Caco-2 (cell line): ENCODE data around the gene ABCA4. TPM values are rescaled to one million over a fixed set of nuclear protein-coding genes. Genes with fewer than 3 reads are reported as not detected.

ENCODE experiments used
- BruUV-seq: library from RNA; stranded (reverse); fragments of 400-500 nt; replicated peaks from 2 replicates; lab custom pipeline; 2021; lab: Mats Ljungman, UMichigan
- CTCF ChIA-PET: fragments of 300-600 bp; sonication (Branson Sonifier 250); formaldehyde crosslinking; loops from one replicate; lab custom pipeline; 2022; ENCODE audit warnings: antibody characterized with exemption; lab: Charles Lee
- POLR2A ChIA-PET: fragments of 300-600 bp; sonication (Branson Sonifier 250); formaldehyde crosslinking; loops from one replicate; lab custom pipeline; 2022; ENCODE audit warnings: antibody characterized with exemption; lab: Charles Lee
- DNase-seq, 2 experiments: peaks; one replicate each; pipeline versions ENCODE4 v3.0.0 to v3.0.0-alpha.2; 2020 to 2022
- H3K27me3 ChIP-seq: replicated peaks from 2 replicates; pipeline ENCODE4 v1.6.0; 2011; ENCODE audit warnings: low read length; ENCODE audit not compliant: control insufficient read depth, insufficient read depth
- H3K36me3 ChIP-seq: 2 replicates; pipeline ENCODE4 v1.5.1; 2011; ENCODE audit warnings: low read length; ENCODE audit not compliant: control insufficient read depth, insufficient read depth
- H3K4me1 ChIP-seq: fragments of 250-450 bp; sonication (Bioruptor Pico); 2 replicates; pipeline ENCODE4 v1.5.1; 2020; ENCODE audit warnings: mild to moderate bottlenecking
- H3K4me3 ChIP-seq: 2 replicates; pipeline ENCODE4 v1.5.1; 2011; ENCODE audit warnings: low read depth, mild to moderate bottlenecking, control low read depth, low read length
- H3K9me3 ChIP-seq: fragments of 250-450 bp; sonication (Bioruptor Pico); 2 replicates; pipeline ENCODE4 v1.5.1; 2020; ENCODE audit warnings: mild to moderate bottlenecking, moderate library complexity
- H3K27ac Mint-ChIP-seq: one replicate; pipeline ENCODE4 v1.8.0; 2022; ENCODE audit warnings: mixed read lengths; ENCODE audit not compliant: unreplicated experiment
- H3K27me3 Mint-ChIP-seq: one replicate; pipeline ENCODE4 v1.8.0; 2022; ENCODE audit warnings: mixed read lengths; ENCODE audit not compliant: insufficient read depth, unreplicated experiment
- H3K36me3 Mint-ChIP-seq: one replicate; pipeline ENCODE4 v1.8.0; 2022; ENCODE audit warnings: mild to moderate bottlenecking, mixed read lengths; ENCODE audit not compliant: insufficient read depth, unreplicated experiment
- H3K4me1 Mint-ChIP-seq: one replicate; pipeline ENCODE4 v1.8.0; 2022; ENCODE audit warnings: low read depth, mixed read lengths; ENCODE audit not compliant: unreplicated experiment
- H3K4me3 Mint-ChIP-seq: one replicate; pipeline ENCODE4 v1.8.0; 2022; ENCODE audit warnings: mild to moderate bottlenecking, moderate library complexity, mixed read lengths; ENCODE audit not compliant: unreplicated experiment
- H3K9me3 Mint-ChIP-seq: one replicate; pipeline ENCODE4 v1.8.0; 2022; ENCODE audit warnings: mixed read lengths; ENCODE audit not compliant: unreplicated experiment
- CTCF ChIP-seq, 2 experiments: fragments of 200-600 bp in 1 of 2; IDR thresholded peaks; 1 replicate in 1 of 2; 2 replicates in 1 of 2; pipeline versions ENCODE4 v1.5.1 to v1.8.0; 2011 to 2022; ENCODE audit warnings: antibody characterized with exemption in 1 of 2, control low read depth in 1 of 2, inconsistent platforms in 1 of 2, low read depth in 1 of 2, low read length in 1 of 2, mild to moderate bottlenecking in 1 of 2, moderate library complexity in 1 of 2; ENCODE audit not compliant: insufficient read depth in 1 of 2, severe bottlenecking in 1 of 2, unreplicated experiment in 1 of 2
- intact Hi-C: fragments of 100-400 bp; cut with micrococcal nuclease; formaldehyde crosslinking; loops from one replicate; pipeline ENCODE4 v1.10.0; 2022; ENCODE audit not compliant: unreplicated experiment
- total RNA-seq: library from RNA; stranded (reverse); gene quantifications from 2 replicates; pipeline ENCODE4 v1.2.3, GENCODE V29; 2022

ABCA4 gene
- total RNA-seq, 1 experiment from 2014 or later, result 1.8 TPM

GRCh38 chr1:93995837-93996536, 125.0 kb downstream of the ABCA4 start:
- Mint-ChIP-seq H3K36me3 (no peaks in the 10 kb centered on the region), H3K9me3 (no peaks in the 10 kb centered on the region), H3K4me3 (no peak overlapping the region), H3K27me3 (peaks cover 3% of the 10 kb centered on the region), H3K27ac (no peak overlapping the region), H3K4me1 (no peaks in the 10 kb centered on the region)
- no TSS peak for BruUV-seq
- Histone ChIP-seq H3K4me1 (no peaks in the 10 kb centered on the region), H3K9me3 (no peaks in the 10 kb centered on the region), H3K4me3 (no peak overlapping the region), H3K27me3 (no peaks in the 10 kb centered on the region), H3K36me3 (no peaks in the 10 kb centered on the region)
- DNase-seq, result no peak
- POLR2A ChIA-PET, result no interaction called here
- CTCF ChIA-PET, result no interaction called here
- no peak for TF ChIP-seq CTCF (IDR thresholded peaks at IDR 0.05; ENCODE audit: insufficient read depth in 1 of 2, low read depth in 1 of 2, low read length in 1 of 2, severe bottlenecking in 1 of 2, unreplicated experiment in 1 of 2)
- intact Hi-C loops, result no loop called here

- no peaks in the 10 kb centered on the region for H3K36me3 Mint-ChIP-seq
- no peaks in the 10 kb centered on the region for H3K4me1 ChIP-seq
- H3K27me3 ChIP-seq, result no peaks in the 10 kb centered on the region
- no peak overlapping the region for H3K27ac Mint-ChIP-seq
- peaks cover 3% of the 10 kb centered on the region for H3K27me3 Mint-ChIP-seq
- H3K9me3 ChIP-seq, result no peaks in the 10 kb centered on the region
- no TSS peak for BruUV-seq
- ChIA-PET POLR2A (no interaction called here), CTCF (no interaction called here)
- TF ChIP-seq CTCF (IDR thresholded peaks at IDR 0.05; ENCODE audit: insufficient read depth in 1 of 2, low read depth in 1 of 2, low read length in 1 of 2, severe bottlenecking in 1 of 2, unreplicated experiment in 1 of 2), result no peak
- H3K4me3 Mint-ChIP-seq, result no peak overlapping the region
- no peak for DNase-seq
- no peaks in the 10 kb centered on the region for H3K4me1 Mint-ChIP-seq
- intact Hi-C loops, result no loop called here
- H3K36me3 ChIP-seq, result no peaks in the 10 kb centered on the region
- no peaks in the 10 kb centered on the region for H3K9me3 Mint-ChIP-seq
- H3K4me3 ChIP-seq, result no peak overlapping the region
Measured at GRCh38 chr1:93993731-93994130, 127.2 kb downstream of the ABCA4 start.

- H3K4me1 ChIP-seq, result no peaks in the 10 kb centered on the region
- intact Hi-C loops, result no loop called here
- no peaks in the 10 kb centered on the region for H3K9me3 Mint-ChIP-seq
- no peak overlapping the region for H3K4me3 Mint-ChIP-seq
- CTCF ChIA-PET, result no interaction called here
- peaks cover 3% of the 10 kb centered on the region for H3K27me3 Mint-ChIP-seq
- no peak overlapping the region for H3K4me3 ChIP-seq
- no peak for TF ChIP-seq CTCF (IDR thresholded peaks at IDR 0.05; ENCODE audit: insufficient read depth in 1 of 2, low read depth in 1 of 2, low read length in 1 of 2, severe bottlenecking in 1 of 2, unreplicated experiment in 1 of 2)
- POLR2A ChIA-PET, result no interaction called here
- no peaks in the 10 kb centered on the region for H3K9me3 ChIP-seq
- no peaks in the 10 kb centered on the region for H3K4me1 Mint-ChIP-seq
- H3K36me3 ChIP-seq, result no peaks in the 10 kb centered on the region
- no peak for DNase-seq
- no TSS peak for BruUV-seq
- no peak overlapping the region for H3K27ac Mint-ChIP-seq
- no peaks in the 10 kb centered on the region for H3K36me3 Mint-ChIP-seq
- H3K27me3 ChIP-seq, result no peaks in the 10 kb centered on the region
Measured at GRCh38 chr1:93992954-93993353, 128.0 kb downstream of the ABCA4 start.
